Measurements from ENCODE around the gene PLD2. TPM values are rescaled to one million over a fixed set of nuclear protein-coding genes. Genes with fewer than 3 reads are reported as not detected.

Gene PLD2
- total RNA-seq, 6 experiments from 2014 or later, result 8.2 to 27.3 (median 10.8) TPM

DNA sequence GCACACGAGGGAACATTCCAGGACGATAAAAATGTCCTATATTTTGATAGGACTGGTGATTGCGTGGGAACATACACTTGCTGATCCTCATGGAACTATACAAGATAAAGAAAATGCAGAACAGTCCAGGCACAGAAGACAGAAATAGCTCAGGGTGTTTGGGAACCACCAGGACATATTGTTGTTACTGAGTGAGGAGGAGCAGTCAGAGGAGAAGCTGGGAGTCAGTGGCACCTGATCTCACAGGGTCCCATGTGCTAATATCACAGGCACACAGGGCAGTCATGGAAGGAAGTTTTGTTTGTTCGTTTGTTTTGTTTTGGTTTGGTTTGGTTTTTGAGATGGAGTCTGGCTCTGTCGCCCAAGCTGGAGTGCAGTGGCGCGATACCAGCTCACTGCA is 5.7 kb downstream of the PLD2 start:
- H3K27ac ChIP-seq, result no peak overlapping the region
- no peaks in the 10 kb centered on the region for H3K27me3 ChIP-seq
- intact Hi-C loops (cut with DNase I), result no loop called here
- TF ChIP-seq, protein P1, sequence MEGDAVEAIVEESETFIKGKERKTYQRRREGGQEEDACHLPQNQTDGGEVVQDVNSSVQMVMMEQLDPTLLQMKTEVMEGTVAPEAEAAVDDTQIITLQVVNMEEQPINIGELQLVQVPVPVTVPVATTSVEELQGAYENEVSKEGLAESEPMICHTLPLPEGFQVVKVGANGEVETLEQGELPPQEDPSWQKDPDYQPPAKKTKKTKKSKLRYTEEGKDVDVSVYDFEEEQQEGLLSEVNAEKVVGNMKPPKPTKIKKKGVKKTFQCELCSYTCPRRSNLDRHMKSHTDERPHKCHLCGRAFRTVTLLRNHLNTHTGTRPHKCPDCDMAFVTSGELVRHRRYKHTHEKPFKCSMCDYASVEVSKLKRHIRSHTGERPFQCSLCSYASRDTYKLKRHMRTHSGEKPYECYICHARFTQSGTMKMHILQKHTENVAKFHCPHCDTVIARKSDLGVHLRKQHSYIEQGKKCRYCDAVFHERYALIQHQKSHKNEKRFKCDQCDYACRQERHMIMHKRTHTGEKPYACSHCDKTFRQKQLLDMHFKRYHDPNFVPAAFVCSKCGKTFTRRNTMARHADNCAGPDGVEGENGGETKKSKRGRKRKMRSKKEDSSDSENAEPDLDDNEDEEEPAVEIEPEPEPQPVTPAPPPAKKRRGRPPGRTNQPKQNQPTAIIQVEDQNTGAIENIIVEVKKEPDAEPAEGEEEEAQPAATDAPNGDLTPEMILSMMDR (IDR thresholded peaks at IDR 0.05), result no peak
- ATAC-seq (no peak), DNase-seq (no peak)
- H3K9me3 ChIP-seq, result no peaks in the 10 kb centered on the region
- peaks cover 0 to 13% (median 0%) of the 10 kb centered on the region in 4 donors for H3K36me3 ChIP-seq
- peaks cover 0 to 6% (median 2%) of the 10 kb centered on the region in 4 donors for H3K4me1 ChIP-seq
- no peak overlapping the region for H3K4me3 ChIP-seq
- WGBS (ENCODE audit: insufficient coverage, low coverage, low lambda C conversion rate, missing lambda C conversion rate), result 89% methylated on average over 7 of the region's 7 CpGs

DNA sequence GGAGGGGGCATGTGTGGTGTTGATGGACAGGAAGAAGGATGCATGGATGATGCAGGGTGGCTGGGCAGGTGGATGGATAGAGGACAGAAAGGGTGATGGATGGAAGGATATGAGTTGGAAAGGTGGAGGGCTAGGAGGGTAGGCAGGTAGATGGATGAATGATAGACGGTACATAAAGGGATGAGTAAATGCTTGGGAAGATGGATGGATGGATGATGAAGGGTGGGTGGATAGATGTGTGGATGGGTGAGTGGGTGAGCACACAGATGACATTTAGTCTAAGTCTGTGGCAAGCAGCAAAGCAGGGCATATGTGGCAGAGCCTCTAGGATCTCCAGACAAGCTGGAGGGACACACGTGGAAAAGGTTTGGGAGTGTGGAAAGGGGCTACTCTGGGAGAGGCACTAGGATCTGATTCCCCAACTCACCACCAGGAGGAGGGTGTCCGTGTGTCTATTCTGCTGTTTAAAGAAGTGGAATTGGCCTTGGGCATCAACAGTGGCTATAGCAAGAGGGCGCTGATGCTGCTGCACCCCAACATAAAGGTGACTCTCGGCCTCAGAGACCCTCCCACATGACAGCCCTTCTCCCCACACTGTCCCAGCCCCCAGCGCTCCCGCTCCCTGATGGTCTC is 8.2 kb downstream of the PLD2 start:
- DNase-seq (no peak), ATAC-seq (no peak)
- TF ChIP-seq, protein P1 (IDR thresholded peaks at IDR 0.05), result no peak
- no peak for TF ChIP-seq POLR2A (IDR thresholded peaks at IDR 0.05)
- Histone ChIP-seq H3K27me3 (no peaks in the 10 kb centered on the region), H3K27ac (no peak overlapping the region), H3K4me3 (no peak overlapping the region), H3K4me1 (no peaks in the 10 kb centered on the region), H3K36me3 (peaks cover 0 to 13% (median 0%) of the 10 kb centered on the region in 4 donors), H3K9me3 (no peaks in the 10 kb centered on the region)
- intact Hi-C loops (cut with DNase I), result no loop called here
- 94% methylated on average over 4 of the region's 7 CpGs for WGBS (ENCODE audit: insufficient coverage, low coverage, low lambda C conversion rate, missing lambda C conversion rate)

DNA sequence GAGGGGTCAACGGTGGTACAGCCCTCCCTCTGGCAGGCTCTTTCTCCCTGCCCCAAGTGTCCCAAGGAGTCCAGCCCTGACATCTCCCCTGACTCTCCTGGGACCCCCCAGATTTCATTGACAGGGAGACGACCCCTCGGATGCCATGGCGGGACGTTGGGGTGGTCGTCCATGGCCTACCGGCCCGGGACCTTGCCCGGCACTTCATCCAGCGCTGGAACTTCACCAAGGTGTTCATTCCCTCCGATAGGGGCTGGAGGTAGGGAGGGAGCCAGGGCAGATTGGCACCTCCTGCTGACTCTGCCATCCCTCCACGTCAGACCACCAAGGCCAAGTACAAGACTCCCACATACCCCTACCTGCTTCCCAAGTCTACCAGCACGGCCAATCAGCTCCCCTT is 9.9 kb downstream of the PLD2 start:
- WGBS (ENCODE audit: insufficient coverage, low coverage, low lambda C conversion rate, missing lambda C conversion rate), result 92% methylated on average over 8 of the region's 13 CpGs
- H3K27me3 ChIP-seq, result no peaks in the 10 kb centered on the region
- no peaks in the 10 kb centered on the region for H3K9me3 ChIP-seq
- TF ChIP-seq, protein P1 (IDR thresholded peaks at IDR 0.05), result no peak
- no peak for TF ChIP-seq POLR2A (IDR thresholded peaks at IDR 0.05)
- no peaks in the 10 kb centered on the region for H3K4me1 ChIP-seq
- intact Hi-C loops (cut with DNase I), result no loop called here
- H3K4me3 ChIP-seq, result no peak overlapping the region
- DNase-seq (no peak), ATAC-seq (peak in 1 of 4 donors; percentile 10)
- H3K36me3 ChIP-seq, result peaks cover 0 to 13% (median 0%) of the 10 kb centered on the region in 4 donors
- no peak overlapping the region for H3K27ac ChIP-seq

DNA sequence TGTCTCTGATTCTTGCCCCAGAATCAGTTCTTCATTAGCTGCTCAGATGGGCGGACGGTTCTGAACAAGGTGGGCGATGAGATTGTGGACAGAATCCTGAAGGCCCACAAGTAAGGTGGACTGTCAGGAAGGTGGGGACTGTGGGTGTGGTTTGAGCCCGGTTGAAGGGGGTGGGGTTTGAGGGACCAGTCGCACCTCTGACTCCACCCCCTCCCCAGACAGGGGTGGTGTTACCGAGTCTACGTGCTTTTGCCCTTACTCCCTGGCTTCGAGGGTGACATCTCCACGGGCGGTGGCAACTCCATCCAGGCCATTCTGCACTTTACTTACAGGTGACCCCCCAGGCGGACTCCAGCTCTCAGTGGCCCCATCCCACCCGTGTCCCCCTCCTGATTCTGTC is 11.3 kb downstream of the PLD2 start:
- DNase-seq (no peak), ATAC-seq (no peak)
- Histone ChIP-seq H3K4me3 (no peak overlapping the region), H3K27me3 (no peaks in the 10 kb centered on the region), H3K4me1 (no peaks in the 10 kb centered on the region), H3K9me3 (no peaks in the 10 kb centered on the region), H3K27ac (no peak overlapping the region), H3K36me3 (peaks cover 0 to 13% (median 0%) of the 10 kb centered on the region in 4 donors)
- TF ChIP-seq POLR2A (IDR thresholded peaks at IDR 0.05), result no peak
- TF ChIP-seq, protein P1 (IDR thresholded peaks at IDR 0.05), result no peak
- WGBS (ENCODE audit: insufficient coverage, low coverage, low lambda C conversion rate, missing lambda C conversion rate), result 33% methylated on average over 1 of the region's 12 CpGs
- intact Hi-C loops (cut with DNase I), result no loop called here

All from right lobe of liver (tissue), 6 donors.